Measurements from ENCODE around the gene ANKS1A.
A peak's percentile ranks its signal among the peaks of the same experiment; 100 is the strongest.
"Not testable (repeated sequence)": the region's sequence is repeated elsewhere in the genome, so short reads cannot be mapped to it uniquely, and the experiment has no call there.

Gene ANKS1A

GRCh38 chr6:34917626-34918285 is 28.7 kb downstream of the ANKS1A start:
- DNase-seq (ENCODE audit: low read depth), result no peak

- DNase-seq (ENCODE audit: low read depth), result peak; percentile 40
These were observed 30.6 kb downstream of the ANKS1A start for GRCh38 chr6:34919651-34920050.

- no peak for DNase-seq (ENCODE audit: low read depth)
These were observed 31.0 kb downstream of the ANKS1A start for GRCh38 chr6:34920097-34920496.

GRCh38 chr6:34922177-34922663 is 33.2 kb downstream of the ANKS1A start:
- DNase-seq (ENCODE audit: low read depth), result peak; percentile 75

DNA sequence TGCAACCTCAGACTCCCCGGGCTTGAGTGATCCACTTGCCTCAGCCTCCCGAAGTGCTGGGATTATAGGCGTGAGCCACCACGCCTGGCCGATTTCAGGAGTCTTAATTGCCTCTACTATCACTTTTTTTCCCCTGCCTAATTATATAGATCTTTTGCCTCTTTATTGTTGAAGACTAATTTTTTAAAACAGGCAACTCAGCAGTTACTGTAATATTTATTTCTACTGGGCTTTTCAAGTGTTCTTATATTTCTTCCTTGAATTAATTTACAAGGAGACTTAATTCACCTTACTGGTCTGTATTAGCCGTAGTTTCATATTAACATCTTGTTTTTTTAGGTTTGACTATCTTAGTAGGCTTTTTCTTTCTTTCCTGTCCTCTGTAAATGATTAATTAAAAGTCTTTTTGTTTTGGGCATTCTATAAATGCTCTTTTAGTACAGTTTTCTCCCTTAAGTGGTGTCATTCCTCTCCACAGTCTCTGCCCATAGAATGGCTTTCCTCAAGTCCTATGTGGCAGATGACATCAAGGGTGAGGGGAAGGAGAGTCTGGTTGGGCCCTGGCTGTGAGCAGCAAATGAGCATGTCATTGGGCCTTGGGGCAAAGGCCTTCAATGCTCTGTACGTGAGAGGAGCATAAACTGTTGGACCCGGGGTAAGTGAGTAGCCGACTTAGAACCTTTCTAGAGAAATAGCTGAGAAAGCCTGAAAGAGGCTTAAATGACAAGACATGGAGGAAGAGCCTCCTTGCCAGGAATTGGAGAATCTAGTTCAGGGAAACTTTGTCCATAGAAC is 36.0 kb downstream of the ANKS1A start:
- DNase-seq (ENCODE audit: low read depth), result no peak

DNA sequence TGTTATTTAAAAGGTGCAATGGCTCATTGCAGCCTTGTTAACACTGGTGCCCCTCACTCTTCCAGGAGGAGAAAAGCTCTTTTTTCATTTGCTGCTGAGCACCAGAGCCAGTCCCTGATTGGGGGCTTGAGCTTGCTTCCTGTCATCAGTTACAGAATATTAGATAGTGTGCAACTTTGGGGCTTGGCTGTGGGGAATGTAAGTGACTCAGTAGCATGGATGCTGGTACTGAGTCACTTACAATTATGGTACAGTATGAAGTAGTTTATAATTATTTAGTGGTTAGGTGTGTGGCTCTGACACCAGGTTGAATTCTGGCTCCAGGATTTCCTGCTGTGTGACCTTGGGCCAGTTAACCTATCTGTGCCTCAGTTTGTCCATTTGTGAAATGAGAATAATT is 37.6 kb downstream of the ANKS1A start:
- DNase-seq (ENCODE audit: low read depth), result peak; percentile 61

- DNase-seq (ENCODE audit: low read depth), result no peak
These were observed 39.2 kb downstream of the ANKS1A start for GRCh38 chr6:34928220-34928619.

GRCh38 chr6:34928695-34929094 is 39.6 kb downstream of the ANKS1A start:
- DNase-seq (ENCODE audit: low read depth), result no peak

- no peak for DNase-seq (ENCODE audit: low read depth)
These were observed 40.4 kb downstream of the ANKS1A start for GRCh38 chr6:34929241-34929978.

- DNase-seq (ENCODE audit: low read depth), result no peak
These were observed 41.2 kb downstream of the ANKS1A start for GRCh38 chr6:34930221-34930620.

DNA sequence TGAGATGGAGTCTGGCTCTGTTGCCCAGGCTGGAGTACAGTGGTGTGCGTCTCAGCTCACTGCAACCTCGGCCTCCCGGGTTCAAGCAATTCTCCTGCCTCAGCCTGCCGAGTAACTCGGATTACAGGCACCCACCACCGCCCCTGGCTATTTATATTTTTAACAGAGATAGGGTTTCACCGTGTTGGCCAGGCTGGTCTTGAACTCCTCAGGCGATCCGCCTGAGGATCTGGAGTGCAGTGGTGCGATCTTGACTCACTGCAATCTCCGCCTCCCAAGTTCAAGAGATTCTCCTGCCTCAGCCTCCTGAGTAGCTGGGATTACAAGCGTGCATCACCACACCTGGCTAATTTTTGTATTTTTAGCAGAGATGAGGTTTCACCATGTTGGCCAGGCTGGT is 43.1 kb downstream of the ANKS1A start:
- DNase-seq (ENCODE audit: low read depth), result not testable (repeated sequence)

GRCh38 chr6:34934516-34934915 is 45.5 kb downstream of the ANKS1A start:
- peak; percentile 74 for DNase-seq (ENCODE audit: low read depth)

GRCh38 chr6:34938268-34938667 is 49.2 kb downstream of the ANKS1A start:
- no peak for DNase-seq (ENCODE audit: low read depth)

DNA sequence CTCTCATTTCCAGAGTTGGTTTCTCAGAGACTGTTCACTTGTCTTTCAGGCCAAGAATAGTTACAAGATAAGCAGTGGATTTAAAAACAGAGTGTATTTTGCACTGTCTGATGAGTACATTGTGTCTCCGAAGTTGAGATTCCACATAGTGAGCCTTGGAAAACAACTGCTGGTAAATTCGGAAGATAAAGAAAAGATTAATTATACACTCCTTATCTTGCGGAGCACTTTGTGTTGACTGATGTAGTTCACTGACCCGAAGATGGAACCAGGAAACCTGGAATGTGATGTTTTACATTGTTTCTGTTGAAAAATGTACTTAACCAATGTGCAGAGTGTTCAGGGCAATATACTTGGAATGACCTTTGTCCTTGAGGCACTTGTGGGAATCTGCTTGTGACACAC is 51.0 kb downstream of the ANKS1A start:
- no peak for DNase-seq (ENCODE audit: low read depth)

GRCh38 chr6:34941421-34941820 is 52.4 kb downstream of the ANKS1A start:
- no peak for DNase-seq (ENCODE audit: low read depth)

GRCh38 chr6:34945317-34945716 is 56.3 kb downstream of the ANKS1A start:
- DNase-seq (ENCODE audit: low read depth), result no peak

DNA sequence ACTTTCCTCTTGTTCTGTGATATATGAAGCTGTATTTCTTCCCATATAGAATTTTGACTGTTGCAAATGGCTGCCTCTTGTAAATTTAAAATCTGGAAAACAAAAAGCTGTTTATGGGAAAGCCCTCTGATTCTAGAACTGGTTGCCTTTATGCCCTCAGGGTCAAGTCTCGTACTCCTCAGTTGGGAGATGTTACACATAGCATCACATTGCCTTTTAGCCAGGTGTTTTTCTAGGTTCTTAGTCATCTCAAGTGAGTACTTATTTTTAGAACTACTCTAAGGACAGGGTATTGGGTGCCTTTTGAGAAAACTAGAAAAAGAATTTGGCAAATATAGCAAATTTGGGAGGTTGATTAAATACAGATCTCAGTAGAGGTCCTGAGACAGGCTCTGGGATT is 58.5 kb downstream of the ANKS1A start:
- DNase-seq (ENCODE audit: low read depth), result no peak

DNA sequence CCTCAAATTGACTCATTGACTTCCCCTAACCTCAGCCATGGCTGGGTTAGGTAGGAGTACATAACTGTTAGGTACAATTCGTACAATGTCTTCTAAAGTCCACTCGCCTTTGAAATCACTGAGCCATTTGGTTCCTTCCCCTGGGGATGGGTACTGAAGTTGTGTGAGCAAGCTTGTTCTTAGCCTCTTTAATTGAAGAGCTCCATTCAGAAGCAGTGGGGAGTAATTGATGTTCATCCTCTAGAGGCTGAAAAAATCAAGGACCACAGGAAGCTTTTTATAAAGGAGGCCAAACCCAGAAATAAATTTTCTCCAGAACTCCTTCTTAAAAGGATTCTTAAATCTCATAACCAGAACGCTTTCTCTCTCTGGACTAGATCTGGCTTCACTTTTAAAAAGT is 60.6 kb downstream of the ANKS1A start:
- no peak for DNase-seq (ENCODE audit: low read depth)

- no peak for DNase-seq (ENCODE audit: low read depth)
These were observed 61.8 kb downstream of the ANKS1A start for GRCh38 chr6:34950849-34951248.

DNA sequence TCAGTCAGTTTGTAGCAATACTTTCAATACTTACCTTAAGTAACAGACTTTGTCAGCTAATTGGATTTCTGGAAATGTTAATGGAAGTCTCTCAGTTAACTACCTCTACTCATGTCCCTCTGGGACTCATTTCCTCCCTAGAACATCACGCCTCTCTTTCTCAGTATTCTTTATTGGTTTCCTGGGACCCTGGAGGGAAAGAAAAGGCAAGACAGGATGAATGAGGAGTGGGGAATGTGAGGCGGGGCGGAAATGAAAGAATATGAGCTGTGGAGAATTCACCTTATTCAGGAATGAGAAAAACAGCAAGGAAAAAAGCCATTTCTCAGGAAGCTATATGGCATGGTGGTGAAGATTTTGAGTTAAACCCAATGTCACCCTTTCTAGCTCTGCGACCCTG is 62.7 kb downstream of the ANKS1A start:
- DNase-seq (ENCODE audit: low read depth), result no peak

DNA sequence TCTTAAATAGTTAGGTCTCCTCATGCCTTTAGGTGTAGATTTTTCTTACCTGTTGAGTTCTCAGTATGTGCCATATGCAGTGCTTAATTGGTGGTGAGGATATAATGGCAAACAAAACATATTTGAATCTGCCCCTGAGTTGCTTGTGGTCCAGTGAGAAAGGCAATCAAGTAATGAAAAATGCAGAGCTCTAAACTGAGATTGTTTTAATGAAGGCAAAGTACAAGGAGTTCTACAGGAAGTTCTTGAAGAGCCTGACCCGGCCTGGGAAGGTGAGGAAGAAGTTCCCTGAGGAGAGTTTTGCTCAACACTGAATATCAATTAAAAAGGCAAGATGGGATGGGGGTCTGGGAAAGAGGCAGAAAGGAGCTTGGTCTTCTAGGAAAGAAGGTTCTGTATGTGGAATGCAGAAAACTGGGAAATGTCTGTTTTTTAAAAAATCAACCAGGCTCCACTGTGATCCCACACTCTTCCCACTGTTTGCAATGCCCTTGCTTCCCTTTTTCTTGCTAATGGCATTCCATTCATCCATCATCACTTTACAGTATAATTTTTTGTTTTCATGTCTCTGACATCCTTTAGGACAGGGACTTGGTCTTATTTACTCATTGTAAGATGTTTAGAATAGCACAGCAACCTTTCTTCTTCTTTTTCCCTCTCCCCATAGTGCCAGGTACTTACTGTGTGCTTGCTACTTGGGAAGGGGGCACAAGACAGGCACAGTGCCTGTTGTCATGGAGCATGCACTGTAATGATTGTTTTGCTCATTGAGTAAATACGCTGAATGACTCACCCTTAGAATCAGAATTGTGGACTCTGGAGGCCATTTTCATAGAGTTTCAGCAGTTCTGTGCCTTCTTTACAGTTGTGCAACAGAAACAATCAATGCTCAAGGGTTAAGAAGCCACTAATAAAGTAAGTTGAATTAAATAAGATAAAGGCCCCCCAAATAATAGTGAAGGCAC is 64.3 kb downstream of the ANKS1A start:
- peak; percentile 76 for DNase-seq (ENCODE audit: low read depth)

DNA sequence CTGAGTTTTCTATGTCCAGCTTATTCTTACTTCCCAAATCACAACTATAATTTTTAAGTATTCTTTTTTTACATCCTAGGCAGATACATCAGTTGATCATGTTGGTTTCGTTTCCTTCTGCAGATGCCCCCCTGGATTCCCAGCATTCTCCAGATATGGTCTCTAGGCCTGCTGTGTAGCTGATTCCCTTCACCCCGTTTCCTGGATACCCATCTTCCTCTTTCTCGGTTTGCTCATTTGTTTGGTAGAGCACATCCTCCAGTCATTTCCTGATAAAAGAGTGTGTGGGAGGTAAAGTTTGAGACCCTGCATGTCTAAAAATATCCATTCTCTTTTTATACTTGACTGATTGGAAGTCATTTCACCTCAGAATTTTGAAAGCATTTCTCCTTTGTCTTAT is 66.4 kb downstream of the ANKS1A start:
- no peak for DNase-seq (ENCODE audit: low read depth)
